ENCODE results near the gene FBXO42. TPM values are rescaled to one million over a fixed set of nuclear protein-coding genes. Genes with fewer than 3 reads are reported as not detected.
A peak's percentile ranks its signal among the peaks of the same experiment; 100 is the strongest.
"Not testable (repeated sequence)": the region's sequence is repeated elsewhere in the genome, so short reads cannot be mapped to it uniquely, and the experiment has no call there.

Gene FBXO42
- total and polyA plus RNA-seq, 3 experiments from 2014 or later = 15.7 to 23.8 (median 16.9) TPM

DNA sequence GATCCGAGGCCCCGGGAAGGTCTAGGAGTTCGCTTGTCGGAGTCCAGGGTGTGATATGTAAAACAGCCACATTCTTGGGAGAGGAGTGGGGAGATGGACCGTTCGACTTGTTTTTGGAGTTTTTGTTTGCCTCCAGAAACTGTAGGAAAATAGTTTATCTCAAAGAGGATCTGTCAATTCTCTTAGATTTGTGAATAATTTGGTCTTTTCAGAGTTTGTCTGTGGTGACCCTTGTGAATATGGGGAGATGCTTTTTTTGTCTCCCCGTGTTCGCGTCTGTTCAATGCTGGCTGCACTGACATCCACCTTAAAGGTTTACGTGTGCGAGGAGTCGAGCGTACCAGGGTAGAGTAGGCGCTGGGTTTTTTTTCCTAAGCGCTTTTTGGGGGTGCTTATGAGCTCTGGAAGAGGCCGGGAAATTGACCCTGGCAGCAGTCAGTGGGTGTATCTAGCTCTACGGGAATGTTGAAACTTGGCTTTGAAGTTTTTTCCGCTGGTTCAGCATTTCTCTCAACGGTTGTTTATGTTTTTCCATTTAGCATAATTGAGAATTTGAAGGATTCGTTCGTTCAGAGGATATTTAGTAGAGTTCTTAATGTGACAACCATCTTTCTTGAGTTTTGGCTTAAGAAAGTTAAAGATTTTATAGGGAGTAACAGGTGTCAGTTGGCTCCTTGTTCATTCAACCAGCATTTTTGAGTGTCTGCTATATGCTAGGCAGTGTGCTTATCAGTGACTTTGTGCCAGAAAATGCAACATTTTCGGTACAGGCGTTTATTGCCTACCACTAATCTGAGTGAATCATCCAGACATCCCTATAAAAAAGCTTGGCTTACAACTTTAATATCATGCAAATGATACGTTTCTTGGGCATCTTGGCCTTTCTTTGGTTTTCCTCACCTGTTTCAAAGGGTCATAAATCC, 15.9 kb upstream of the FBXO42 start:
- H3K4me3 Mint-ChIP-seq = peak overlapping the region; percentile 86 to 99 (median 98)
- no peaks in the 10 kb centered on the region for H3K9me3 ChIP-seq (ENCODE audit: low read length)
- H3K4me3 ChIP-seq (ENCODE audit: low read length) = peak overlapping the region; percentile 98
- peaks cover 45 to 54% (median 54%) of the 10 kb centered on the region in 3 donors for H3K4me1 Mint-ChIP-seq
- peak overlapping the region; percentile 99 for H3K27ac ChIP-seq (ENCODE audit: low read depth, low read length)
- H3K36me3 ChIP-seq (ENCODE audit: insufficient read depth, low read length) = peaks cover 3% of the 10 kb centered on the region
- H3K36me3 Mint-ChIP-seq = peaks cover 0 to 29% (median 7%) of the 10 kb centered on the region in 3 donors
- H3K27me3 Mint-ChIP-seq = no peaks in the 10 kb centered on the region
- H3K27me3 ChIP-seq (ENCODE audit: insufficient read depth, low read length, poor library complexity, severe bottlenecking) = no peaks in the 10 kb centered on the region
- POLR2A ChIA-PET = interaction anchor here (0.6 to 2.5 kb wide), 7 partner anchors 16 to 73 kb away, joined by 3 to 10 read pairs (median 5); partner anchors contain the start of genes FBXO42 and NECAP2
- peaks cover 48% of the 10 kb centered on the region for H3K4me1 ChIP-seq (ENCODE audit: insufficient read depth, low read length)
- CTCF ChIA-PET = interaction anchor here (0.9 to 7.6 kb wide), 2 partner anchors 11 to 16 kb away, joined by 4 to 72 read pairs; partner anchors contain the start of gene FBXO42
- DNase-seq = peak in 1 of 5 donors; percentile 3
- H3K9me3 Mint-ChIP-seq = no peaks in the 10 kb centered on the region
- H3K27ac Mint-ChIP-seq = peak overlapping the region; percentile 99 to 100 (median 99)

DNA sequence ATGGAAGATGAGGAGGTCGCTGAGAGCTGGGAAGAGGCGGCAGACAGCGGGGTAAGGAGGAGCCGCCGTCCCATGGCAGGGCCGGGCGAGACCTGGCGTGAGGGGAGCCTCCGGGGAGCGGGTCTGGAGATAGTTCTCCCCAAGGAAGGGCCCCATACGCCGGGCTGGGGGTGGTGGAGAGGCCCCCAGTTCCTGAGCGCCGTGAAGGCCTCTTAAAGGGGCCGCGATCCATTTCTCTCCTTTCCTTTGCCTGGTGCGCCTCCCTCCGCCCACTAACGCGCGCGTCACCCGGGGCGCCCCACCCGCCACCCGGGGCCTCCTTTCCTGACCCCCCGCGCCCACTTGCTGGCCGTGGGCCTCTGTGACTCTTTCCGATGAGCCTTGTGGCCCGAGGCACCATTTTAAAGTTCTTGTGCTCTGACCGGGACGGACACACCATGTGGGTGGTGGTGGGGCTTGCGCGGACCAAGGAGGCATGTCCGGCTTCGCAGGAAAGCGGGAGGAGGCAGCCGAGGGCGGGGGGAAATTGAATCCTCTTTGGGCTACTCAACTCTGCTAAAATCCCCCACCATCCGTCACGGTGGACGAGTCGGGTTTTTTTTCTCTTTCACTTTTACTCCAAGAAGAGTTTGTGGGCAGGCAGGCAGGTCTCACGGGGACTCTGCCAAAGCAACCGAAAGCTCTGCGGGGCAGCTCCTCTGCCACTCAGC, 15.1 kb upstream of the FBXO42 start:
- H3K27me3 Mint-ChIP-seq = no peaks in the 10 kb centered on the region
- H3K27ac Mint-ChIP-seq = peak overlapping the region; percentile 99 to 100 (median 99)
- ChIA-PET CTCF (interaction anchor here (0.9 to 7.6 kb wide), 2 partner anchors 12 to 15 kb away, joined by 4 to 72 read pairs; partner anchors contain the start of gene FBXO42), POLR2A (interaction anchor here (0.6 to 2.5 kb wide), 7 partner anchors 13 to 73 kb away, joined by 3 to 10 read pairs (median 5); partner anchors contain the start of genes FBXO42 and NECAP2)
- peak overlapping the region; percentile 86 to 99 (median 98) for H3K4me3 Mint-ChIP-seq
- no peaks in the 10 kb centered on the region for H3K27me3 ChIP-seq (ENCODE audit: insufficient read depth, low read length, poor library complexity, severe bottlenecking)
- peak overlapping the region; percentile 99 for H3K27ac ChIP-seq (ENCODE audit: low read depth, low read length)
- H3K4me3 ChIP-seq (ENCODE audit: low read length) = peak overlapping the region; percentile 98
- H3K36me3 ChIP-seq (ENCODE audit: insufficient read depth, low read length) = peaks cover under 1% of the 10 kb centered on the region
- no peaks in the 10 kb centered on the region for H3K9me3 Mint-ChIP-seq
- peaks cover 41% of the 10 kb centered on the region for H3K4me1 ChIP-seq (ENCODE audit: insufficient read depth, low read length)
- DNase-seq = peak; percentile 74 to 90 (median 88)
- peaks cover 0 to 22% (median under 1%) of the 10 kb centered on the region in 3 donors for H3K36me3 Mint-ChIP-seq
- H3K9me3 ChIP-seq (ENCODE audit: low read length) = no peaks in the 10 kb centered on the region
- H3K4me1 Mint-ChIP-seq = peaks cover 38 to 49% (median 49%) of the 10 kb centered on the region in 3 donors

DNA sequence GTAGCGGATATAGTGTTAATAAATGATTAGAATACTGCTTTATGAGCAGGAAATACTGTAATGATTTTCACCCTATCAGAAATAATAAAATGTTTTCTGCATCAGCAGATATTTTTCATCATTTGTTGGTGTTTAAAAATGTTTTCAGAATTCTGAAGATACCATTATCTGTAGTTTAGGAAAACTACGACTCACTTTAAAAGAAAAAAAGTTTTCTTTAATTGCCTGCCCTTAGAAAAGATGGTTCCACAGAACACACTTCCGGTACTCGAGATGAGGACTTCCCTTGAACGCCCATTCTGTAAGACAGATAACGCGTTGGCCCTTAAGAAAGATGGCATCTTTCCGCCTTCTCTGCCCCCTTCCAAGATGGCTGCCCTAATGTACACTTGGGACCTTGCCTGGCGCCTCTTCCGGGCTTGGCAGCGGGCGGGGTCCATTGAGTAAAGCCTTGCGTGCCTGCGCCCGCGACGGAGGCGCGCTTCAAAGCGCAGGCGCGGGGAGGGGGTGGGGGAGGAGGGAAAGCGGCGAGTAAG, 14.5 kb upstream of the FBXO42 start, which contains the start of gene SZRD1:
Gene SZRD1, plus strand, starts transcription at position 521 of the 536 bp plus-strand sequence. CDS start 16 bp downstream, outside the sequence.
- Histone ChIP-seq H3K36me3 (ENCODE audit: insufficient read depth, low read length) (no peaks in the 10 kb centered on the region), H3K27me3 (ENCODE audit: insufficient read depth, low read length, poor library complexity, severe bottlenecking) (no peaks in the 10 kb centered on the region), H3K4me1 (ENCODE audit: insufficient read depth, low read length) (peaks cover 35% of the 10 kb centered on the region), H3K4me3 (ENCODE audit: low read length) (peak within 1 kb of the TSS; percentile 98), H3K9me3 (ENCODE audit: low read length) (no peaks in the 10 kb centered on the region), H3K27ac (ENCODE audit: low read depth, low read length) (peak within 1 kb of the TSS; percentile 99)
- POLR2A ChIA-PET = interaction anchor here (0.8 to 2.5 kb wide), 4 partner anchors 11 to 74 kb away, joined by 3 to 10 read pairs (median 4); partner anchors contain the start of gene NECAP2
- H3K36me3 Mint-ChIP-seq = peaks cover 0 to 19% (median 0%) of the 10 kb centered on the region in 3 donors
- H3K4me1 Mint-ChIP-seq = peaks cover 32 to 42% (median 42%) of the 10 kb centered on the region in 3 donors
- H3K4me3 Mint-ChIP-seq = peak within 1 kb of the TSS; percentile 86 to 99 (median 98)
- H3K27me3 Mint-ChIP-seq = no peaks in the 10 kb centered on the region
- H3K27ac Mint-ChIP-seq = peak within 1 kb of the TSS; percentile 99 to 100 (median 99)
- DNase-seq = peak; percentile 94 to 98 (median 95)
- CTCF ChIA-PET = interaction anchor here (7.6 kb wide), 1 partner anchor 14 kb away, joined by 72 read pairs; the partner anchor contains the start of gene FBXO42
- no peaks in the 10 kb centered on the region for H3K9me3 Mint-ChIP-seq

DNA sequence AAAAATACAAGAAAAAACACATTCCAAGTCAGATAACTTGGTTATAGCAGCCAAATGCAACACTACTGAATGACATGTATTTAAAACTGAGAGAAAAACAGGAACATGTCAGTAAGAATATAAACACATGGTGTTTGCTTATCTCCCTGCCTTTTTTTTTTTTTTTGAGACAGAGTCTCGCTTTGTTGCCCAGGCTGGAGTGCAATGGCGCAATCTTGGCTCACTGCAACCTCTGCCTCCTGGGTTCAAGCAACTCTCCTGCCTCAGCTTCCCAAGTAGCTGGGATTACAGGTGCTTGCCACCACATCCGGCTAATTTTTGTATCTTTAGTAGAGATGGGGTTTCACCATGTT, 12.8 kb upstream of the FBXO42 start:
- H3K27me3 Mint-ChIP-seq; H3K4me3 Mint-ChIP-seq; H3K36me3 ChIP-seq (ENCODE audit: insufficient read depth, low read length); H3K27ac Mint-ChIP-seq; H3K27me3 ChIP-seq (ENCODE audit: insufficient read depth, low read length, poor library complexity, severe bottlenecking); H3K9me3 ChIP-seq (ENCODE audit: low read length); DNase-seq; H3K27ac ChIP-seq (ENCODE audit: low read depth, low read length); H3K4me3 ChIP-seq (ENCODE audit: low read length); H3K9me3 Mint-ChIP-seq: not testable (repeated sequence)
- ChIA-PET CTCF (interaction anchor here (7.6 kb wide), 1 partner anchor 12 kb away, joined by 72 read pairs; the partner anchor contains the start of gene FBXO42), POLR2A (interaction anchor here (0.6 to 0.7 kb wide), 2 partner anchors 9 to 11 kb away, joined by 5 to 8 read pairs; no protein-coding TSS in a partner anchor)
- H3K36me3 Mint-ChIP-seq = peaks cover 0 to 14% (median 0%) of the 10 kb centered on the region in 3 donors
- peaks cover 24 to 34% (median 32%) of the 10 kb centered on the region in 3 donors for H3K4me1 Mint-ChIP-seq
- H3K4me1 ChIP-seq (ENCODE audit: insufficient read depth, low read length) = peaks cover 23% of the 10 kb centered on the region

DNA sequence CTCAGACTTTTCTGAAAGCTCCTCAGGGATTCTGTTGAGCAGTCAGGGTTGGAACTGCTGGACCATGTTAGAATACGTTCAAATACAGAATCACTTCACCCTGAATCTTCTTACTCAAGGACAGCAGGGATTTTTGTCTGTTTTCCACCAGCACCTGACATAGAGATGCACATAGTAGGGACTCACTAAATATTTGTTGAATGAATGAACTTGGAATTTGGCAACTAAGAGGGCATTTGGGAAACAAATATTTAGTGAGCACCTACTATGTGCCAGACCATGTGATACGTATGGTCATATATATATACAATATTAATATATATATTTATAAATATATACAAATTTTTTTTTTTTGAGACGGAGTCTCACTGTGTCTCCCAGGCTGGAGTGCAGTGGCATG, 4.6 kb upstream of the FBXO42 start:
- ChIA-PET POLR2A (no interaction called here), CTCF (no interaction called here)
- Histone ChIP-seq H3K4me3 (ENCODE audit: low read length) (no peak overlapping the region), H3K27me3 (ENCODE audit: insufficient read depth, low read length, poor library complexity, severe bottlenecking) (no peaks in the 10 kb centered on the region), H3K9me3 (ENCODE audit: low read length) (no peaks in the 10 kb centered on the region), H3K36me3 (ENCODE audit: insufficient read depth, low read length) (no peaks in the 10 kb centered on the region), H3K4me1 (ENCODE audit: insufficient read depth, low read length) (peaks cover 11% of the 10 kb centered on the region), H3K27ac (ENCODE audit: low read depth, low read length) (no peak overlapping the region)
- Mint-ChIP-seq H3K36me3 (peaks cover 0 to 4% (median 0%) of the 10 kb centered on the region in 3 donors), H3K4me1 (peaks cover 5 to 7% (median 6%) of the 10 kb centered on the region in 3 donors), H3K27me3 (no peaks in the 10 kb centered on the region), H3K9me3 (no peaks in the 10 kb centered on the region), H3K27ac (no peak overlapping the region), H3K4me3 (no peak overlapping the region)
- DNase-seq = no peak

DNA sequence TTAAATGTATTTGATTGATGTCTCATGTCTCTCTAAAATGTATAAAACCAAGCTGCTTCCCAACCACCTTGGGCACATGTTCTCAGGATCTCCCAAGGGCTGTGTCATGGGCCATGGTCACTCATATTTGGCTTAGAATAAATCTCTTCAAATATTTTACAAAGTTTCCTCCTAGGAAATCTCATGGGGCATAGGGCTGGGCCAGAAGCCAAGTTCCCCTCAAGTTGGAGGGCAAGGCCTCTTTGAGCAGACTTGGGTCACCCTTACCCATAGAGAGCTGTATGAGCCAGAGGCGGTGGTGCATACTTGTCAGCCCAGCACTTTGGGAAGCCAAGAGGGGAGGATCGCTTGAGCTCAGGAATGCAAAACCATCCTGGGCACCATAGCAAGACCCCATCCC, 2.3 kb upstream of the FBXO42 start:
- H3K4me1 ChIP-seq (ENCODE audit: insufficient read depth, low read length) = peaks cover 26% of the 10 kb centered on the region
- CTCF ChIA-PET = interaction anchor here (2.3 to 7.8 kb wide), 2 partner anchors 11 to 276 kb away, joined by 4 to 72 read pairs; partner anchors contain the start of gene SZRD1
- H3K4me3 Mint-ChIP-seq = peak overlapping the region in 4 of 7 donors; percentile 24 to 85 (median 32)
- no peaks in the 10 kb centered on the region for H3K36me3 ChIP-seq (ENCODE audit: insufficient read depth, low read length)
- no peak for DNase-seq
- no peaks in the 10 kb centered on the region for H3K9me3 ChIP-seq (ENCODE audit: low read length)
- H3K4me1 Mint-ChIP-seq = peaks cover 22 to 26% (median 24%) of the 10 kb centered on the region in 3 donors
- no peaks in the 10 kb centered on the region for H3K27me3 Mint-ChIP-seq
- no peak overlapping the region for H3K4me3 ChIP-seq (ENCODE audit: low read length)
- no peak overlapping the region for H3K27ac ChIP-seq (ENCODE audit: low read depth, low read length)
- H3K36me3 Mint-ChIP-seq = peaks cover 0 to 11% (median 0%) of the 10 kb centered on the region in 3 donors
- H3K27ac Mint-ChIP-seq = peak overlapping the region in 3 of 8 donors; percentile 24 to 50 (median 29)
- no peaks in the 10 kb centered on the region for H3K9me3 Mint-ChIP-seq
- no peaks in the 10 kb centered on the region for H3K27me3 ChIP-seq (ENCODE audit: insufficient read depth, low read length, poor library complexity, severe bottlenecking)
- POLR2A ChIA-PET = interaction anchor here (0.5 to 0.7 kb wide), 2 partner anchors 109 to 113 kb away, joined by 3 to 4 read pairs; no protein-coding TSS in a partner anchor
